Measurements from ENCODE around the gene TMEM263. TPM values are rescaled to one million over a fixed set of nuclear protein-coding genes. Genes with fewer than 3 reads are reported as not detected.

Gene TMEM263
- polyA plus RNA-seq, 2 of the 4 experiments (the other 2 are of a cell fraction) = 33.4 to 45.6 TPM

- DNase-seq (ENCODE audit: low read depth in 1 of 2, low spot score in 1 of 2) (no peak), ATAC-seq (no peak; a peak in 1 of 6 replicates), FAIRE-seq (no peak)
- Histone ChIP-seq H3K4me2 (no peak overlapping the region), H3K4me1 (no peaks in the 10 kb centered on the region), H3K9me3 (peaks cover 11% of the 10 kb centered on the region; the same call in 2 of the 3 replicates), H3K27ac (no peak overlapping the region), H3K4me3 (no peak overlapping the region)
- TF ChIP-seq FOXS1 (CRISPR knock-in tag; IDR thresholded peaks at IDR 0.05) (no peak), RAD21 (conservative IDR thresholded peaks at IDR 0.05 in 1 of 2, IDR thresholded peaks at IDR 0.05 in 1 of 2) (no peak), CHD4 (IDR thresholded peaks at IDR 0.05; ENCODE audit: borderline replicate concordance) (no peak), FOSB (CRISPR knock-in tag; IDR thresholded peaks at IDR 0.05) (no peak), ESRRA (IDR thresholded peaks at IDR 0.05; ENCODE audit: borderline replicate concordance, low read length) (no peak), RFX5 (IDR thresholded peaks at IDR 0.05) (no peak), BCL3 (IDR thresholded peaks at IDR 0.05) (no peak), ELK1 (IDR thresholded peaks at IDR 0.05; ENCODE audit: low read depth, low read length) (no peak), JUN (IDR thresholded peaks at IDR 0.05) (no peak), MYC (IDR thresholded peaks at IDR 0.05; ENCODE audit: borderline replicate concordance, low read length) (no peak), PHF8 (IDR thresholded peaks at IDR 0.05; ENCODE audit: borderline replicate concordance, low read depth) (no peak), NR3C1 (IDR thresholded peaks at IDR 0.05) (no peak), POLR2A (IDR thresholded peaks at IDR 0.05; ENCODE audit: low read length) (no peak), POLR2AphosphoS2 (conservative IDR thresholded peaks at IDR 0.05; ENCODE audit: low read length) (no peak)
- CTCF ChIA-PET = interaction anchor here (0.6 to 3.4 kb wide), 2 partner anchors 11 to 24 kb away, joined by 5 to 11 read pairs; no protein-coding TSS in a partner anchor
- POLR2A ChIA-PET = no interaction called here
- WGBS (ENCODE audit: missing lambda C conversion rate) = 51% methylated on average over 2 of the region's 2 CpGs
Observed at GRCh38 chr12:106942775-106943174, 12.9 kb upstream of the TMEM263 start.

GRCh38 chr12:106945261-106945851, 10.4 kb upstream of the TMEM263 start:
- FAIRE-seq (no peak), DNase-seq (ENCODE audit: low read depth in 1 of 2, low spot score in 1 of 2) (no peak), ATAC-seq (no peak)
- TF ChIP-seq KDM5A (IDR thresholded peaks at IDR 0.05) (no peak), ZFP36 (IDR thresholded peaks at IDR 0.05; ENCODE audit: borderline replicate concordance, partially characterized antibody) (peak; percentile 74), FOXS1 (CRISPR knock-in tag; IDR thresholded peaks at IDR 0.05) (no peak), MAFK (IDR thresholded peaks at IDR 0.05; ENCODE audit: partially characterized antibody) (no peak)
- WGBS (ENCODE audit: missing lambda C conversion rate) = 3% methylated on average over 1 of the region's 1 CpG
- Histone ChIP-seq H3K4me3 (no peak overlapping the region), H3K4me1 (no peaks in the 10 kb centered on the region), H3K27ac (no peak overlapping the region), H3K4me2 (no peak overlapping the region), H3K9me3 (peaks cover 14% of the 10 kb centered on the region; the same call in 2 of the 3 replicates)
- ChIA-PET CTCF (interaction anchor here (1.8 to 3.4 kb wide), 3 partner anchors 11 to 26 kb away, joined by 4 to 11 read pairs (median 8); partner anchors contain the start of gene TMEM263), POLR2A (no interaction called here)

DNA sequence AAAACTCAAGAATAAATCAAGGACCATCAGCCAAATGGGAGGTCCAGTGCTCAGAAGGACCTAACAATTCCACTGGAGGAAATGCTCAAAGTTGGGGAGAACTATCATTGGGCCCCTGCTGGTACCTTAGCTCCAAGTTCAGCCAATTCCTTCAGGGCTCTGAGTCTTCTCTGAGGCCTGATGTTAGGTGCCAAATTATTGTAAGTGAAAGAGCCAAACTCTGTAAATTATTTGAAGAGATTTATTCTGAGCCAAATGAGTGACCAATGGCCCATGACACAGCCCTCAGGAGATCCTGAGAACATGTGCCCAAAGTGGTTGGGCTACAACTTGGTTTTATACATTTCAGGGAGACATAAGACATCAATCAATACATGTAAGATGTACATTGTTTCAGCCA, 8.2 kb upstream of the TMEM263 start:
- Histone ChIP-seq H3K9me3 (peaks cover 14% of the 10 kb centered on the region; the same call in 2 of the 3 replicates), H3K4me2 (no peak overlapping the region), H3K27ac (no peak overlapping the region), H3K4me1 (no peaks in the 10 kb centered on the region), H3K4me3 (no peak overlapping the region)
- no peak for ATAC-seq
- TF ChIP-seq SREBF2 (IDR thresholded peaks at IDR 0.05) (no peak), MAFK (IDR thresholded peaks at IDR 0.05; ENCODE audit: partially characterized antibody) (no peak), SMC3 (IDR thresholded peaks at IDR 0.05) (no peak), PHF8 (IDR thresholded peaks at IDR 0.05; ENCODE audit: borderline replicate concordance, low read depth) (no peak), RAD21 (conservative IDR thresholded peaks at IDR 0.05 in 1 of 2, IDR thresholded peaks at IDR 0.05 in 1 of 2) (no peak), REST (IDR thresholded peaks at IDR 0.05) (no peak), CBX2 (IDR thresholded peaks at IDR 0.05; ENCODE audit: borderline replicate concordance, low read depth) (no peak), POLR2AphosphoS2 (conservative IDR thresholded peaks at IDR 0.05; ENCODE audit: low read length) (no peak)
- no peak for DNase-seq (ENCODE audit: low read depth in 1 of 2, low spot score in 1 of 2)
- CTCF ChIA-PET = interaction anchor here (1.0 to 1.2 kb wide), 2 partner anchors 9 to 590 kb away, joined by 4 to 6 read pairs; partner anchors contain the start of genes POLR3B and TMEM263
- no peak for FAIRE-seq
- POLR2A ChIA-PET = no interaction called here
